ENCODE measurements around the gene ARHGEF3. TPM values are rescaled to one million over a fixed set of nuclear protein-coding genes. Genes with fewer than 3 reads are reported as not detected.

ARHGEF3 gene
- polyA plus RNA-seq, 1 donor from 2014 or later, result 4.1 TPM

GRCh38 chr3:56764904-56765547, 36.7 kb downstream of the ARHGEF3 start:
- Histone ChIP-seq H3K27me3 (ENCODE audit: insufficient read depth, low read depth, low read length) (no peaks in the 10 kb centered on the region), H3K36me3 (ENCODE audit: insufficient read depth, low read length) (no peaks in the 10 kb centered on the region), H3F3A (ENCODE audit: insufficient read depth, low read length, poor library complexity, severe bottlenecking) (no peaks in the 10 kb centered on the region), H3K79me2 (replicated peaks; ENCODE audit: insufficient read depth, low read length) (no peaks in the 10 kb centered on the region), H3K9me3 (ENCODE audit: low read length) (no peaks in the 10 kb centered on the region), H2AFZ (ENCODE audit: low read depth, low read length) (no peak overlapping the region), H3K4me2 (ENCODE audit: low read length) (no peak overlapping the region), H3K9ac (ENCODE audit: low read length) (no peak overlapping the region), H3K4me3 (ENCODE audit: low read length) (no peak overlapping the region), H3K9me2 (ENCODE audit: insufficient read depth, low read length) (no peaks in the 10 kb centered on the region), H4K20me1 (ENCODE audit: insufficient read depth) (no peaks in the 10 kb centered on the region), H3K27ac (ENCODE audit: low read length) (no peak overlapping the region)
- TF ChIP-seq EZH2 (IDR thresholded peaks at IDR 0.05; ENCODE audit: borderline replicate concordance, insufficient read depth, low read length, poor library complexity, severe bottlenecking) (no peak), POLR2AphosphoS5 (IDR thresholded peaks at IDR 0.05) (no peak), RAD21 (conservative IDR thresholded peaks at IDR 0.05) (no peak), MXI1 (conservative IDR thresholded peaks at IDR 0.05; ENCODE audit: poor library complexity, severe bottlenecking) (no peak), SMC3 (conservative IDR thresholded peaks at IDR 0.05; ENCODE audit: poor library complexity) (no peak), EP300 (conservative IDR thresholded peaks at IDR 0.05; ENCODE audit: poor library complexity, severe bottlenecking) (no peak), REST (IDR thresholded peaks at IDR 0.05; ENCODE audit: borderline replicate concordance) (no peak), TAF1 (IDR thresholded peaks at IDR 0.05; ENCODE audit: low read depth) (no peak)
- TF ChIP-seq, protein P1, sequence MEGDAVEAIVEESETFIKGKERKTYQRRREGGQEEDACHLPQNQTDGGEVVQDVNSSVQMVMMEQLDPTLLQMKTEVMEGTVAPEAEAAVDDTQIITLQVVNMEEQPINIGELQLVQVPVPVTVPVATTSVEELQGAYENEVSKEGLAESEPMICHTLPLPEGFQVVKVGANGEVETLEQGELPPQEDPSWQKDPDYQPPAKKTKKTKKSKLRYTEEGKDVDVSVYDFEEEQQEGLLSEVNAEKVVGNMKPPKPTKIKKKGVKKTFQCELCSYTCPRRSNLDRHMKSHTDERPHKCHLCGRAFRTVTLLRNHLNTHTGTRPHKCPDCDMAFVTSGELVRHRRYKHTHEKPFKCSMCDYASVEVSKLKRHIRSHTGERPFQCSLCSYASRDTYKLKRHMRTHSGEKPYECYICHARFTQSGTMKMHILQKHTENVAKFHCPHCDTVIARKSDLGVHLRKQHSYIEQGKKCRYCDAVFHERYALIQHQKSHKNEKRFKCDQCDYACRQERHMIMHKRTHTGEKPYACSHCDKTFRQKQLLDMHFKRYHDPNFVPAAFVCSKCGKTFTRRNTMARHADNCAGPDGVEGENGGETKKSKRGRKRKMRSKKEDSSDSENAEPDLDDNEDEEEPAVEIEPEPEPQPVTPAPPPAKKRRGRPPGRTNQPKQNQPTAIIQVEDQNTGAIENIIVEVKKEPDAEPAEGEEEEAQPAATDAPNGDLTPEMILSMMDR (IDR thresholded peaks at IDR 0.05; ENCODE audit: poor library complexity, severe bottlenecking), result no peak

DNA sequence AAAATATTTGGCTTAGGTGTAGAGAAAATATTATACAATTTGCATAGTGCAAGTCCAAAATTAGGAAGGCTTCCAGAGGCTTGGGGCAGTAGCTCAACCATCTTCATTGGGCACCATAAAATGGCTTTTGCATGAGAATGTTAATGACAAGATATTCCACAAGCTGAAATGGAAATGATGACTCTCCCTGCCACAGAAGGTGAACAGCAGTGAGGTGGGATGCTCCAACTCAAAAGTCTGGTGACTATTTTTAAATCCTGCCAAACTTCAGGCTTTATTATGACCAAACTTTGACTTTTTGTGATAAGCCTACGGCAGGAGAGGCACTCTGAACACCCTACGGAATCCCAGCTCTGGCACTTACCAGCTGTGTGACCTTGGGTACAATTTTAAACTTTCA, 37.6 kb downstream of the ARHGEF3 start:
- no peak overlapping the region for H2AFZ ChIP-seq (ENCODE audit: low read depth, low read length)
- no peaks in the 10 kb centered on the region for H3K27me3 ChIP-seq (ENCODE audit: insufficient read depth, low read depth, low read length)
- H3K9me3 ChIP-seq (ENCODE audit: low read length), result no peaks in the 10 kb centered on the region
- H3K9ac ChIP-seq (ENCODE audit: low read length), result no peak overlapping the region
- no peak overlapping the region for H3K4me3 ChIP-seq (ENCODE audit: low read length)
- no peaks in the 10 kb centered on the region for H3K9me2 ChIP-seq (ENCODE audit: insufficient read depth, low read length)
- no peak overlapping the region for H3K4me2 ChIP-seq (ENCODE audit: low read length)
- H4K20me1 ChIP-seq (ENCODE audit: insufficient read depth), result no peaks in the 10 kb centered on the region
- H3K27ac ChIP-seq (ENCODE audit: low read length), result no peak overlapping the region
- no peaks in the 10 kb centered on the region for H3K79me2 ChIP-seq (replicated peaks; ENCODE audit: insufficient read depth, low read length)
- TF ChIP-seq, protein P1 (IDR thresholded peaks at IDR 0.05; ENCODE audit: poor library complexity, severe bottlenecking), result no peak
- TF ChIP-seq EP300 (conservative IDR thresholded peaks at IDR 0.05; ENCODE audit: poor library complexity, severe bottlenecking) (no peak), TAF1 (IDR thresholded peaks at IDR 0.05; ENCODE audit: low read depth) (no peak), REST (IDR thresholded peaks at IDR 0.05; ENCODE audit: borderline replicate concordance) (no peak), RAD21 (conservative IDR thresholded peaks at IDR 0.05) (no peak), POLR2AphosphoS5 (IDR thresholded peaks at IDR 0.05) (no peak), EZH2 (IDR thresholded peaks at IDR 0.05; ENCODE audit: borderline replicate concordance, insufficient read depth, low read length, poor library complexity, severe bottlenecking) (no peak), SMC3 (conservative IDR thresholded peaks at IDR 0.05; ENCODE audit: poor library complexity) (no peak), MXI1 (conservative IDR thresholded peaks at IDR 0.05; ENCODE audit: poor library complexity, severe bottlenecking) (no peak)
- no peaks in the 10 kb centered on the region for H3F3A ChIP-seq (ENCODE audit: insufficient read depth, low read length, poor library complexity, severe bottlenecking)
- no peaks in the 10 kb centered on the region for H3K36me3 ChIP-seq (ENCODE audit: insufficient read depth, low read length)
